Activated CD4-positive, alpha-beta T cell treated with anti-CD3 and anti-CD28 coated beads, Interleukin-2, Interleukin-6, amounts not matched to agents 100 ng/mL and 50 ng/mL, durations not matched to agents 16 hours and 8 hours (primary cell): ENCODE measurements around the gene POLD4.

Source experiments
- DNase-seq: peaks from one replicate; pipeline ENCODE4 v3.0.0-alpha.2; 2020

The POLD4 gene

DNA sequence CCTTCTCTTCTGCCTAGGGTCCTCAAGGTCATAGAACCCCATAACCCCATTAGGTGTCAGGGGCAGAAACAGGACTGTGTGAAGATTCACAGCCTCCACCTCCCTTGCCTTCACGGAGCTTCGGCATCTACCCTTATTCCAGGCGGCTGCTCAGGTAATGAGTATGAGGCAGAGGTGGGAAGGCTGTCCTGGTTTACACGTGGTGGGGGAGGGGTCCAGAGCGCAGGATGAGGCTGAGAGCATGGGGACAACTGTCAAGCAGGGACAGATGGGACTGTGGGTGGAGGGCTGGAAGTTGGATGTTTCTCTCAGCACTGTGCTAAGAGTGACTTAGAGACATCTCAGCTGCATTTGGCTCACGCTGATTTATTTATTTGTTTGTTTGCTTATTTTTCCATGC is 34.2 kb upstream of the POLD4 start:
- DNase-seq, result no peak

DNA sequence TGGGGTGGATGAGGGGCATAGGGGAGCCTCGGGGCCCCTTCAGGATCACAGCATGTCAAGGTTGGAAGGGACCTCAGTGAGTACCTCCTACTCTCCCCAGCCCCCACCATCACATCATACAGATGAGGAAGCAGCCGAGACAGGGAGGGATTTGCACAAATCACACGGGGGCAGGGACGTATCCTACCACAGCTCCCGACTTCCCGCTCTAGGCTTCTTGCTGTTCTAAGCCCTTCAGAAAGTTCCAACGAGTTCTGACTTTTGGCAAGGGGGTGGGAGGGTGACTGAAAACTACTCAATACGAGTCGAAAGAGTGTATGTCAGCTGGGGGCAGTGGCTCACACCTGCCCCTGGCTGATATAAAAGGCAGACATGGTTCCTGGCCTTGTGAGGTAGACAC is 33.7 kb upstream of the POLD4 start:
- DNase-seq, result no peak

DNA sequence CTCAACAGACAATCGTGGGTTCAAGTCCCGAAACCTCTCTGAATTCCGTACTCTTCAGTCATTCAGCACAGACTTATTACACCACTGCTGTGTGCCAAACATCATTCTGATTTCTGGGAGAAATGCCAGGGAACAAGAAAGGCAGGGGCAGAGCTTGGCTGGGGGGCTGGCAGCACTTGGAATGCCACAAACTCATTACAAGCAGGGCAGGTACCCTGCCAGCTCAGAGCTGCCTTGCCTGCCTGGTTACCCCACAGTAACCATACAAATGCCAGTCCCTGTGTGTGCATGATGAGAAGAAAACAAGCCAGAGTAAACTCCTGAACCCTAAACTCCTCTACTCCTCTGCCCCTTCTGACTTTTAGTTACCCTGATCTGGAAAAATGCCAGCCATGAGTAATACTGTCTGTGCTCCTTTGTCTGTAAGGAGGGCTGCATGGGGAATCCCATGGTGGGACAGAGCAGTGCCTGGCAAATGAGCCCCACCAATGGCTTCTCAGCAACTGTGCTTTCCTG is 31.6 kb upstream of the POLD4 start:
- DNase-seq, result no peak

DNA sequence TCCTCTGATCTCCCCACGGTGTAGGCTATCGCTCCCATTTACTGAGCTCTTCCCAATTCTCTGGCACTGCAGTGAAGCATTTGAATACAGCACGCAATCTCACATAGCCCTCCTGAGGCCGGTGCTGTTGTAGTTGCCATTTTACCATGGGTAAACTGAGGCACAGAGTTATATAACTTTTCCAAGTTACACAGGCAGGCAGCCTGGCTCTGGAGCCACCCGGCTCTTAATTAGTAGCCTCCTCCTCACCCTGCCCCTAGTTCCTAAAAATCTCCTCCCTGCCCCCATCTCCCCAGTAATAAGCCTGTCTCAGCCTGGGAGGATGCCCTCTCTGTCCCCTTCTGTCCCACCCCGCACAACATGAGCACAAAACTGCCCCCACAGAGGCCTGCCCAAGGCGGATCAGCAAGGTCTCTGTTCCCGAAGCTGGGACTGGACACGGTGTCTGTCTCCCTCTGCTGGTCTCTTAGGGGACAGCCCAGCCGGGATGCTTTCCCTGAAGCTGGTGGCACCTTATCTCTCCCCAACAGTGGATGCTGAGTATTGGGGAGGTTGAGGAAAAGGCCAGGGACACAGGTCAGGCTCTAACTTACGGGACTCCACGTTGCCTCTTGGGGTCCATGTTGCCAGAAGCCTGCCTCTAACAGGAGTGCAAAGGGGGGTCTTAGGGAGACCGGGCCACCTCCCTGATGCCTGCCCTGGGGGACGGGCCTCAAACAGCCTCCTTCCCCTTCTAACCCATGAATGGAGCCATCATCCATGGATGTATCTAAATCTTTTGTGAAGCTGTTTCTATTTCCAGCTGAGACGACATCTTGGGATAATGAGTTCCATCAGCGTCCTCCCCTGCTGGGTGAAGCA is 29.2 kb upstream of the POLD4 start:
- DNase-seq, result peak; percentile 88

DNA sequence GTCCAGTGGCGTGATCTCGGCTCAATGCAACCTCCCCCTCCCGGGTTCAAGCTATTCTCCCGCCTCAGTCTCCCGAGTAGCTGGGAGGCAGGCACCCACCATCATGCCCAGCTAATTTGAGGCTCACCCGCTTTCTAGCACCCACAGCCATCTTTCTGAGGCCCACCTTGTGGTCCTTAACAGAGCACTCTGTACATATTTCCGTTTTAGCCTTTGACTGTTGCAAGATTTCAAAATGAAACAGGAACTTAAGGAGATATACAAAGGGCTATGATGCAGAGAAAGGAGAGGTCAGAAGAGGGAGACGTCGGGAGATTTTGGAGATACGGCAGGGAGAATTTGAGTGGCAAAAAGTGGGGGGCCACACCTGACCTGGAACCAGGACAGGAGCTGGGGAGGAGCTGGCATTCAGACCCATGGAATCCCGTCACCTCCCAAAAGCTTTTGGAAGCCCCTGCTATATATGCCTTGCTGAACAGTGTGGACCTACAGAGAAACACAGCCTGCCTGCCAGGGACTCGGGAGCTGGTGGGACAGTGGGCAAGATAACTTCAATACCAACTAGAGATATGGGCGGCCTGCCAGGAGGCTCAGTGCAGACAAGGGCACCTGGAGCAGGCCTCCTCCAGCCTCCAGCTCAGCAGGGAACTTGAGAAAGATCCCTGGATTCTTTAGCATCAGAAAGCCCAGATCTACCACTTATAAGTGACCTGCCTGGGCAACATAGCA is 28.1 kb upstream of the POLD4 start:
- no peak for DNase-seq

DNA sequence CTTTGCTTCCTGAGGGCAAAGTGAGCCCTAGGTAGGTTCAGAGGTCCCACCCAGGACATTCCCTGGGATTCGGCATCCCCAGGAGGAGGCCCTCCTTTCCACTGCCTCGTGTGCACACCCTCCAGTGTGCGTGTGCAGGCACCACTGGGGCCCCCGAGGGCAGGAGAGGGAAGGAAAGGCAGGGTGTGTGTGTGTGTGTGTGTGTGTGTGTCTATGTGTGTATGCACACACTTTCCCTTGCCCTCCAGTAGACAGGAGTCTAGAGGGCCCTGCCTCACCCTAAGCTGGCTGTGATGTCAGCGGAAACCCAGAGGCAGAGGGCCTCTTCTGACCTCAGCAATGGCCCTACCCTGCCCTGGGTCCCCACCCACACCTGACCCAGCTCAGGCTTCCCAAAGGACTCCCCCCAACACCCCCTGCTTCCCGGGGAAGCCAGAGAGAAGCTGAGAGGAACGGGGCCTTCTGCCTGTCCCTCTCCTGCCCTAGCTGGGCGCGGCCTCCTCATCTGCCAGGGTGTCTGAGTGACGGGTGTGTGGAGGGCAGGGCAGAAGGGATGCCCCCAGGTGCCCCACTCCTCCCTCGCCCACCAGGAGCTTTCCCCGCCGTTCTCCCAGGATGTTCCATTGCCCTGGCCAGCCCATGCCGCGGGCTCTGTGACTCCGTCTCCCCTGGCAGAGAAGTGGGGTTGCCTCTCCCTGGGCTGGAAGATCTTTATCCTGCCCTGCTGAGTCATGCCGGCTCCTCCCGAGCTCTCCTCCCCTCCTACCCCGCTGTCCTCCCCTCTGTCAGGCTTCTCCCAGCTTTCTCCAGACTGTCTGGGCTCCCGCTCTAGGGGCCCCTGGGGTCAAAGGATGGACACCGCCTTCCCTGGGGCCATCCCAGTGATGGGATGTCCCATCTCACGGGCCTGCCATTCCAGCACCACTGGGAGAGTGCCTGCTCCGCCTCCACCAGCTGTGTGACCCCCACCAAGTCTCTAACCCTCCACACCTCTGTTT is 26.0 kb upstream of the POLD4 start:
- no peak for DNase-seq

DNA sequence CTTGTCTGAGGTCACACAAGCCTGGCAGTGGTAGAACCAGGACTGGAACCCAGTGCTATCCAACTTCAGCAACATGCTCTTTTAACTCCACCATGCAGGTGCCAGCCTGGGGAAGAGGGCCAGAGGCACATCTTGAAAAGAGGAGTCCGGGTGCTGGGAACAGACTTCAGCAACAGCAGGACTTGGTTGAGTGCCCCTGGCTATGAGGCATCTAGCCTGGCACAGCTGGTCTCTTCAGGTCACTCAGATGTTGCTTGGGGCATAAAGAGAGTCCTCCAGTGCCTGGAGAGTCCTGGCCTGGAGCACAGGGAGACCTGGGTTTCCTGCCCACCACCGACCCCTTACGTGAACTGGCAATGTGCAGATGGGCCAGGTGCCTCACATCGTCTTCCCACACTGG is 25.2 kb upstream of the POLD4 start:
- DNase-seq, result no peak

DNA sequence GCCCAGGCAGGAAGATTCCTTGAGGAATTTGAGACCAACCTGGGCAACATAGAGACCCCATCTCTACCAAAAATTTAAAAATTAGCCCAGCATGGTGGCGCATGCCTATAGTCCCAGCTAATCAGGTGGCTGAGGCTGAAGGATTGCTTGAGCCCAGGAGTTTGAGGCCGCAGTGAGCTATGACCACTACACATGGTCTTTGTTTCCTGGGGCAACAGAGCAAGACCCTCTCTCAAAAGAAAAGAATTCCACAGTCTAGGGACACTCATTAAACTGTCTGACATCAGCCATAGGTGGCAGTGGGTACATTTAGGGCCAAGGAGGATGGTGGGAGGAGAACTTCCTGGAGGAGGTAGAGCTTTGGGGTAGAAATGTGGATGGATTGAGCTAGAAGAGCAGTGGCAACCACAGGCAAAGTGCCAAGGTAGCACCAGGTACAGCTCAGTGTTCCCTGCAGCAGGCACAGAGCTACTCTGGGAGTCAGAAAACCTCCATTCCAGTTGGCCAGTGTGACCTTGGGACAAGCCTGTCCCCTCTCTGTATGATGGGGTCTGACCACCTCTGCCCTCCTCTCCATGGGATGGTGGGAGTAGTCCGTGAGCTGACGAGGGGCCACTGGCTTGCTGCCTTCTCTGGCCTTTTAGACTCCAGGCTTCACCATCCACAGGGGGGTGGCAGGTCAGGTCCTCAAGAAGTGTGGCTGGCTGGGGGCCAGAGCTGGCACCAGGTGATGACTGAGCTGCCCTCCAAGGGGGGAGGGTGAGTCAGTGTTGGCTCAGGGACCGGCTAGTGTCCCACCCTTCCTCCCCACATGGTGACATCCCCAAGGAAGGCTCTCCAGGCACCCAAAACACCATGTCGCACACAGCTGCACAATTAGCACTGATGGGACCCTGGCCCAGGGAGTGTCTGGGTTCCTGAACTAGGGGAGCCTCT is 23.8 kb upstream of the POLD4 start:
- DNase-seq, result no peak

DNA sequence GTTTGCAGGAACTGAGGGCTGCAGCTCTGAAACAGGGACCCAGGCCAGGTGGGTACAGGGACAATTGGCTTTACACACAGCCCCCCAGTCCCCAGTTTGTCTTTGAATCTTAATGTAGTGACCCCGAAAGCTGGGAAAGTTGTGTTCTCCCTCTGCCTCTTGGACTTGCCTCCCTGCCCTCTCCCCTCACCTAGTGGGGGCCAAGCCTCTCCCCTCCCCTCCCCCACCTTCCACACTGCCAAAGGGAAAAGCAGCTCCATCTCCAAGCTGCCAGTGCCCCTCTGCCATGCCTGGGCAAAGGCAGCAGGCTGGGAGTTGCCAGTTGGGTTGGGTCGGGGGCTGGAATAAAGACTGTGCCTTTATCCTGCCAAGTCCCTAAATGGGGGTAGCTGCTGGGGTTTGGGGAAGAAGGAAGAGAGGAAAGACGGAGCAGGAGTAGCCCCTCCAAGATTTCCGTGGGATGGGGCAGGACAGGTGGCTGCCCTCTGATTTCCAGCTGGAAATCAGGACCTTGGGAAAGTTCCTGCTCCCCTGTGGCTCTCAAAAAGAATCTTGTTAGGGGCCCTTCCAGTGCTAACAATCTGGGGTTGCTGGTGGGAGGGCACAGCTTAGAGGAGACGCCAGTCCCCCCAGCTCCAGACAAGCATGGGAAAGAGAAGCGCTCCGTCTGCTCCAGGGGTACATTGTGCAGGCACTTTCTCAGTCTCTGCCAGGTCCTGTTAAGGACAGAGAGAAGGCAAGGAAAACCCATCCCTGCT is 22.9 kb upstream of the POLD4 start:
- no peak for DNase-seq

DNA sequence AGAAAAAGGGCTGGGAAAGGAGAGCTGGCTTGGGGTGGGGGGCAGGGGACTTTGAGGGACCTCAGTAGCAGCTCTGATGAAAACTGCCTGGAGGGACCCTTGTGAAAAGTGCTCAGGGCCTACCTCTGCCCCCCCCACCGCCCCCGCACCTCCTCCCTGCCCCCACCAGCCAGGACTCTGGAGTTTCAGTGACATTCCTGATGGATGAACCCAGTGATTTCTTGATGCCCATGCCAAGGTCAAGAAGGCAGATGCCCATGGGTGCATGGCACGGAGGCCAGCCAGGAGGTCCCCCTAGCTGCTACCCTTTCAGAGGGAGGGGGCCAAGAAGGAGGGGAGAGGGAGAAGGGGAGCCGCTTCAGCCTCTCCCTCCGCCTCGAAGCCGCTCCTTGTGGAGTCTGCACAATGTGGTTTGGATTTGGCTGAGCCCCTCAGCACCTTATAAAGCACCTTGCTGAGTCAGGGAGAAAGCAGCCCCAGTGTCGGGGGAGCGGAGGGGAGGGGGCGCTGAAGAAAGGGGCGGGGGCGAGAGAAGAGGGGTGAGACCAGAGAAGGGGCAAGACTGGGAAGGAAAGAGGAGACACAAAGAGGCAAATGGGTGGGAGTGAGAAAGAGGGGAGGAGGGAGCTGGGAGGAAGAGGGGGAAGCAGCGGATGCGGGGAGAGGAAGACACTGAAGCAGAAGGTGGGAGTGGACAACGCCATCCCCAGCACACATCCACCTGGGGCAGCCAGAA is 22.1 kb upstream of the POLD4 start:
- no peak for DNase-seq

DNA sequence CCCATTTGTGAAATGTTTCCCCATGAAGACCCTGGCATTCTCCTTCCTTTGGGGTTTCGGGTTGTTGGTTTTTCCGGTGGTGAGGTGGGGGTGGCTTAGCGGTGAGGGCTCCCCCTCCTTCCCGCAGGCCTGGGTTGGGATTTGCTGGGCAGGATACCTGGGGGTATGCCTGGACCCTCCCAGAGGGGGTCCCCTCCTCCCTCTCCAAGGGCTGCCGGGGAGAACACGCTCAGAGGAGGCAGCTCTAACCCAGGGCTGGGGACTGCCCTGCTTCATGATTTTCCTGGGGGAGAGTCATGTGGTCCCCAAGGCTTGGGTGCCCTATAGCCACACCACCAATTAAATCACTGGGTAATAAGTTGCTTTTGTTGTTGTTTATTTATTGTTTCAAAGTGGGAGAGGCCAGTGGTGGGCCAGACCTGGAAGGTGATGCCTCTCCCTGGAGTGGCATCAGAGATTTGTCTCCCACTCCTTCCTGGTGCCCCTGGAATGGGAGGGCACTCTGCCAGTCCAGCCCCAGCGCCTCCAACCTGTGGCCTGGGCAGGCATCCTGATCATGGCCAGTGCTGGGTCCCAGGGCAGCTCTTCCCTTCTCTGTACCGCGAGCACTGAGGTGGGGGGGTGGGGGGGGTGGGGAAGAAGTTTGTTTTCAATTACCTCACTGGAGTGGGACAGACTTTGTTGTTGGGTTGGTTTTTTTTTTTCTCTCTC is 21.4 kb upstream of the POLD4 start:
- no peak for DNase-seq

DNA sequence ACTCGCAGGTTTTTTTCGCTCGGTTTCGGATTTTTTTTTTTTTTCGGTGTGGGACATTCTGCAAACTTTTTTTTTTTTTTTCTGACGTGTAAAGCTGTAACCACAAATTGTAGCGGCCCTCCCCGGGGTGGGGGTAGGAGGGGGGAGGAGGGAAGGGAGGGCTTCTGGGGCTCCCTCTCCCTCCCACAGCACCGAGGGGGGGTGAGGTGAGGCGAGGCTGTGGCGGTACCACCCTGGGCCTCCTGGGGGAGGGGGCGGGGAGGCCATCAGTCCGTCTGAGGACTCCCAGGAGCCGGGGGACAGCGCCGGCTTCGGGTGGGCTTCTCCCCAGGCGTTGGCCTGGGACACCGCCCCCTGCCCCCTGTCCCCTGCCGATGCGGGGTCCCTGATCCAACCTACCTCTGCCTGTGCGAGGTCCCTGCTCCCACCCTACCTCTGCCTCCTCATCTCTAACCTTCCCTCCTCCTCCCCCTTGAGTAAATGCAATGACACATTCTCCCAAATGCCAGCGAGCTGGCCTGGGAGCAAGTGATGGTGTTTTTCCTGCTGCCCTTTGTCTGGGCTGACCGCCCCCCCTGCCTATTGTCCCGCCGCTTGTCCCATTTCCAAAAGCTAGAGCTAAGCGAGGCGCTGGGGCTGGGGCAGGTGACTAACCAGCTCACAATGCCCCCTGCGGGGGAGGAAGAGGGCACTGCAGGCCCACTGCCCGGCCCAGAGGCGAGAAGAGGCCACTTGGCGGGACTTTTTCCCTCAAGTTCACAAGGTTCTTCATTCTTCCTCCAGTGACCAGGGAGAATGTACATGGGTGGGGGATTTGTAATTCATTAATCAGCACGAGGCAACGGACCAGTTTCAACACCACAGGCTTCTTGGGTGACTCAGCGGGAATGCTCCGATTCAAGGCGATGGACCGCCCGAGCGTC is 20.6 kb upstream of the POLD4 start:
- peak; percentile 45 for DNase-seq

DNA sequence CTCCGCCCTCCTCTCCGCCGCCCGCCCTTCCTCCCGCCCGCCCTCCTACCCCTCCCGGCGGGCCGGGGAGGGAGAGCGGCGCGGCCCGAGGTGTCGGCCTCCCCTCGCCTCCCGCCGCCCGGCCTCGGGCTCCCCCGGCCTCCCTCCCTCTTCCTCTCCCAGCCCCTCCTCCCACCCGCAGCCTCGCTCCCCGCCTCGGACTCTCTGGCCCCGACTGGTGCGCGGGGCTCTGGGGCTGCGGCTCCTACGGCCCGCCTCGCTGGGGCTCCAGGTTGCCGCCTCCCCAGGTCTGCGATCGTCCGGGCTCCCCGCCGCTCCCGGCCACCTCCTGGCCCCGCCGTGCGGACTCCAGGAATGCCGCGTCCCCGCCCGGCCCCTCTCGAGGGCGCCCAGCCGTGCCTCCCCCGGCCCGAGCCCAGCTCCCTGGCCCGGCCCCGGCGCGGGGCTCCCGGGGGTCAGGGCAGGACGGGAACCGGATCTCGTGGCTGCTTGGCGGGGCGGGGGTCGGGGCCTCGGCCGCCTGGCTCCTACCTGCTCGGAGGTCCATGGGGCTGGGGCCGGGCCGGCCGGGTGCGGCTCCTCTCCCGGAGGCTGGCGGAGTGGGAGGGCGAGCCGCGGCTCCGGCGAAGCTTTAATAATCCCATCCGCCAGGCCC is 19.8 kb upstream of the POLD4 start, which contains the start of gene CLCF1:
Gene CLCF1, minus strand, starts transcription at position 606 of the 655 bp plus-strand sequence. Its CDS starts 59 bp downstream, at position 547.
- no peak for DNase-seq

DNA sequence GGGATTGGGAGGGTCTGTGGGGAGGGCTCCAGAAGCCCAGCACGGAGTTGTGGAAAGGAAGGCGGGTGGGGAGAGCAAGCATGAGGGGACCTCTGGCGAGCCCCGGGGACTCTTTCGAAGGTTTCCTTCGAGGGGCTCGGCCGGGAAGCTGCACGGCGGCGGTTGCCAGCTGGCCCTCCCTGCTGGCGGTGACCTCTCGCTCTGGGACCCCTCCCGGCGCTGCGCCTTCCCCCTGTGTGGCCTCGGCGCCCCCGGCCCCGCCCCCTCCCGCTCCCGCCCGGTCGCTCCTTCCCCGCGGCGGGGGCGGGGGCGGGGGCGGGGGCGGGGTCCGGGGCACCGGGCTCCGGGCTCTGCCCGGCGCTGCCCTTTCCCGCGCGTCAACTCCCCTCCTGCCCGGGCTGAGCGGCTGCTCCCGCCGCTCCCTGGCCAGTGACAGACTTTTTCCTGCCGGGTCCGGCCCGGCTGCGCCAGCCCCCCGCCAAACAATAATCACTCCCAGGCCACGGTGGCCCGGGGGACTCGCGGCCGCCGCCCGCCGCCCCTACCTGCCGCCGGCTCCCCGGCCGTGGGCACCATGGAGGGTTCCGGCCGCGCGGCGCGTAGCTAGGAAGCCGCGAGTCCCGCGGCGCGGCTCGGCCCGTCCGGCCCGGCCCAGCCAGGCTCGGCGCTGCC is 19.1 kb upstream of the POLD4 start:
- DNase-seq, result no peak

DNA sequence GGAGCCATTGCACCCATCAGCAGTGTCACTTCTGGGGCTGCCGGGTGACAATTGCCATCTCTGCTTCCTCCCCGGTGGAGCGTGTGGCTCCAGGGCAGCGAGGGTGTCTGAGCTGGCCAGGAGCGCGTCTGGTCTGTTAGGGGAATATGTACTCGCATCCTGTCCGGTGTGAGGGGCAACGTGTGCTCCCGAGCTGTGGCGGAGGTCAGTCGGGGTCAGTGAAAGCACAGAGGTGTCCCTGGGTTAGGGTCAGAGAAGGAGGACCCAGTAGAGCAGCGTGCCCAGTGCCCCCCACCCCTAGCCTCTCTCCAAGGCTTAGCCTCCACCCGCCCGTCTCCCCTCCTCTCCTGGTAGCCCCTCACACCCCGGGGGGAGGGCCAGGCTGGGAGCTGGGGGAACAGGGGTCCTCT is 18.6 kb upstream of the POLD4 start:
- no peak for DNase-seq

DNA sequence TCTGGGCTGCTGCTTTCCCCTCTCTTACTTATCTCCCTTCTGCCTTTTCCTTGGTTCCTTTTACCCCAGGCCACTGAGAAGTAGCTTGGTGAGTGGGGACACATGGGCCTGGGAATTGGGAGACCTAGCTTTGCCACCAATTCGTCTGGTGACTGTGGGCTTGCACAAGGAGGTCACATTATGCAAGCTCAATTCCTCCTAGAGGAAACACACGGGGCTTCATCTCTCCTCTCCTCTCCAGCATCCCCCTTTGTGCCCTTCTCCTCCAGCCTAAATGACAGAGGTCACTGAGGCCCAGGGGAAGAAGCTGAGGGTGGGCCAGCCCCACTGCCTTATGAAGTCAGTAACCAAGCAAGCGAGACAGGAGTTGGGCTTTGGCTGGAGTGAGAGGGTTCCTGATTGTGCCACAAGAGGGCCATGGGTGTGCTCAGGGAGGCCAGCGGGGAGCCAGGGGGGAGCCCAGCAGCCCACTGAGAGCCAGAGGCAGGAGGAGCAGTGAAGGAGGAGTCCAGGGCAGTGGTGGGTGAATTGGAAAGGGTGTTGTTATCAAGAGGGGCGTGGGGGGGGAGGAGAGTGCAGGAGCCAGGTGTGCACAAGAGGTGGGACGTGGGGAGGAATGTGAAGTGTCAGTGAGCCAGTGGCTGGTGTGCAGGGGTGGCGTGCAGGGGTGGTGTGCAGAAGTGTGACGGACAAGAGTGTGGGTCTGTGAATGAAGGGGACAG is 18.0 kb upstream of the POLD4 start:
- no peak for DNase-seq
